WTC11 (cell line): ENCODE results near the gene CXCL11. TPM values are rescaled to one million over a fixed set of nuclear protein-coding genes. Genes with fewer than 3 reads are reported as not detected.

Experiments used
- ATAC-seq: fragments of 200-7000 bp; cut with Tn5 transposase; 2 replicates; pipeline ENCODE4 v1.10.0; 2021; ENCODE audit warnings: mild to moderate bottlenecking, moderate library complexity
- CTCF ChIA-PET: fragments of 300-600 bp; sonication (Branson Sonifier 250); formaldehyde crosslinking; loops from one replicate; lab custom pipeline; 2021; ENCODE audit warnings: antibody characterized with exemption; lab: Charles Lee
- POLR2A ChIA-PET: fragments of 350-600 bp; sonication (Branson Sonifier 250); formaldehyde crosslinking; loops from one replicate; lab custom pipeline; 2021; ENCODE audit warnings: antibody characterized with exemption; lab: Charles Lee
- DNase-seq: peaks from one replicate; pipeline ENCODE4 v3.0.0; 2021; ENCODE audit warnings: low spot score
- H3K27ac Mint-ChIP-seq: 2 replicates; pipeline ENCODE4 v1.8.0; 2021; ENCODE audit warnings: mixed read lengths
- H3K27me3 Mint-ChIP-seq: 2 replicates; pipeline ENCODE4 v1.8.0; 2021; ENCODE audit warnings: low read depth, mild to moderate bottlenecking, moderate library complexity, mixed read lengths
- H3K36me3 Mint-ChIP-seq: 2 replicates; pipeline ENCODE4 v1.8.0; 2021; ENCODE audit warnings: mixed read lengths
- H3K4me1 Mint-ChIP-seq: 2 replicates; pipeline ENCODE4 v1.8.0; 2022; ENCODE audit warnings: mixed read lengths
- H3K4me3 Mint-ChIP-seq: 2 replicates; pipeline ENCODE4 v1.8.0; 2021; ENCODE audit warnings: mild to moderate bottlenecking, moderate library complexity, mixed read lengths
- H3K9me3 Mint-ChIP-seq: 2 replicates; pipeline ENCODE4 v1.8.0; 2021; ENCODE audit warnings: mixed read lengths
- AFF4 ChIP-seq: sonication (generic); formaldehyde crosslinking; IDR thresholded peaks from 2 replicates; pipeline ENCODE4 v1.8.1; 2023; ENCODE audit warnings: mild to moderate bottlenecking, missing genetic modification reagents, borderline replicate concordance
- ERG ChIP-seq: fragments of 250-450 bp; sonication (Bioruptor Pico); IDR thresholded peaks from 2 replicates; pipeline ENCODE4 v1.8.0; 2021; ENCODE audit warnings: mild to moderate bottlenecking
- ESRRA ChIP-seq: sonication (generic); formaldehyde crosslinking; IDR thresholded peaks from 2 replicates; pipeline ENCODE4 v1.8.1; 2022; ENCODE audit warnings: mild to moderate bottlenecking, missing genetic modification reagents, borderline replicate concordance
- GRHL2 ChIP-seq: fragments of 250-450 bp; sonication (Bioruptor Pico); IDR thresholded peaks from 2 replicates; pipeline ENCODE4 v1.8.0; 2022; ENCODE audit warnings: mild to moderate bottlenecking, moderate library complexity; ENCODE audit not compliant: insufficient replicate concordance, severe bottlenecking
- HMGA2 ChIP-seq: fragments of 250-450 bp; sonication (Bioruptor Pico); IDR thresholded peaks from 2 replicates; pipeline ENCODE4 v1.4.0; 2021; ENCODE audit warnings: mild to moderate bottlenecking, moderate library complexity
- HMGXB4 ChIP-seq: sonication (generic); formaldehyde crosslinking; IDR thresholded peaks from 2 replicates; pipeline ENCODE4 v1.8.1; 2023; ENCODE audit warnings: mild to moderate bottlenecking, moderate library complexity, missing genetic modification reagents
- IRF2 ChIP-seq: sonication (generic); formaldehyde crosslinking; IDR thresholded peaks from 2 replicates; pipeline ENCODE4 v1.8.0; 2022; ENCODE audit warnings: low read depth, missing genetic modification reagents, borderline replicate concordance
- MXD4 ChIP-seq: fragments of 250-450 bp; sonication (Bioruptor Pico); IDR thresholded peaks from 2 replicates; pipeline ENCODE4 v1.8.0; 2021; ENCODE audit warnings: mild to moderate bottlenecking, moderate library complexity, borderline replicate concordance
- PRDM15 ChIP-seq: sonication (generic); formaldehyde crosslinking; IDR thresholded peaks from 2 replicates; pipeline ENCODE4 v1.8.0; 2022; ENCODE audit warnings: missing genetic modification reagents
- RELA ChIP-seq: sonication (generic); formaldehyde crosslinking; IDR thresholded peaks from 2 replicates; pipeline ENCODE4 v1.8.1; 2022; ENCODE audit warnings: missing genetic modification reagents, mild to moderate bottlenecking, borderline replicate concordance
- STAT6 ChIP-seq: sonication (generic); formaldehyde crosslinking; conservative IDR thresholded peaks from 2 replicates; pipeline ENCODE4 v1.8.1; 2023; ENCODE audit warnings: mild to moderate bottlenecking, low read depth, missing genetic modification reagents, moderate library complexity
- ZBTB43 ChIP-seq: sonication (generic); formaldehyde crosslinking; IDR thresholded peaks from 2 replicates; pipeline ENCODE4 v1.8.1; 2023; ENCODE audit warnings: mild to moderate bottlenecking, missing genetic modification reagents
- ZNF121 ChIP-seq: sonication (generic); formaldehyde crosslinking; IDR thresholded peaks from 2 replicates; pipeline ENCODE4 v1.8.0; 2023; ENCODE audit warnings: missing genetic modification reagents
- ZNF219 ChIP-seq: sonication (generic); formaldehyde crosslinking; IDR thresholded peaks from 2 replicates; pipeline ENCODE4 v1.8.0; 2023; ENCODE audit warnings: missing genetic modification reagents, mild to moderate bottlenecking, borderline replicate concordance
- ZNF263 ChIP-seq: sonication (generic); formaldehyde crosslinking; IDR thresholded peaks from 2 replicates; pipeline ENCODE4 v1.8.1; 2022; ENCODE audit warnings: low read depth, mild to moderate bottlenecking, moderate library complexity, missing genetic modification reagents
- ZNF396 ChIP-seq: fragments of 250-450 bp; sonication (Bioruptor Pico); IDR thresholded peaks from 2 replicates; pipeline ENCODE4 v1.8.0; 2021; ENCODE audit warnings: mild to moderate bottlenecking, moderate library complexity, borderline replicate concordance
- ZNF671 ChIP-seq: fragments of 250-450 bp; sonication (Bioruptor Pico); IDR thresholded peaks from 2 replicates; pipeline ENCODE4 v1.8.0; 2021; ENCODE audit warnings: mild to moderate bottlenecking
- ZSCAN18 ChIP-seq: fragments of 250-450 bp; sonication (Bioruptor Pico); IDR thresholded peaks from 2 replicates; pipeline ENCODE4 v2.1.2; 2022; ENCODE audit warnings: mild to moderate bottlenecking, moderate library complexity
- total RNA-seq: library from RNA; stranded (reverse); gene quantifications from 3 replicates; pipeline ENCODE4 v1.2.3, GENCODE V29; 2021

CXCL11 gene
- total RNA-seq, 1 experiment from 2014 or later, result 0.20 TPM

- TF ChIP-seq ERG (CRISPR knock-in tag), result no peak
- TF ChIP-seq ZNF121, result no peak
Measured at GRCh38 chr4:76029300-76029699, 6.6 kb downstream of the CXCL11 start (continued).

GRCh38 chr4:76028350-76028765 lies 7.5 kb downstream of the CXCL11 start:
- H3K4me3 Mint-ChIP-seq, result no peak overlapping the region
- ChIA-PET CTCF (no interaction called here), POLR2A (no interaction called here)
- H3K27me3 Mint-ChIP-seq, result peaks cover 5% of the 10 kb centered on the region; the same call in 1 of the 2 replicates
- no peak overlapping the region for H3K27ac Mint-ChIP-seq
- no peak for DNase-seq
- H3K36me3 Mint-ChIP-seq, result no peaks in the 10 kb centered on the region
- no peaks in the 10 kb centered on the region for H3K4me1 Mint-ChIP-seq
- no peak for ATAC-seq
- H3K9me3 Mint-ChIP-seq, result no peaks in the 10 kb centered on the region
- TF ChIP-seq ZNF219 (CRISPR knock-in tag) (no peak), RELA (CRISPR knock-in tag) (no peak), ZSCAN18 (CRISPR knock-in tag) (no peak), MXD4 (no peak), HMGXB4 (no peak), GRHL2 (no peak), ZNF263 (CRISPR knock-in tag) (no peak), ERG (CRISPR knock-in tag) (no peak), ESRRA (CRISPR knock-in tag) (no peak), STAT6 (no peak), AFF4 (CRISPR knock-in tag) (no peak), PRDM15 (CRISPR knock-in tag) (no peak), ZNF396 (CRISPR knock-in tag) (no peak), HMGA2 (no peak), ZBTB43 (CRISPR knock-in tag) (no peak), IRF2 (no peak), ZNF671 (CRISPR knock-in tag) (no peak)
